GM23248 (cell line): Measurements from ENCODE around the gene ARG1. TPM values are rescaled to one million over a fixed set of nuclear protein-coding genes. Genes with fewer than 3 reads are reported as not detected.

ENCODE experiments used
- DNase-seq: peaks from one replicate; pipeline ENCODE4 v3.0.0-alpha.2; 2015
- H2AFZ ChIP-seq: fragments of 200-600 bp; sonication (generic); 2 replicates; pipeline ENCODE4 v1.6.1; 2016; ENCODE audit warnings: antibody characterized with exemption
- H3F3A ChIP-seq: fragments of 200-600 bp; sonication (generic); 2 replicates; pipeline ENCODE4 v1.6.1; 2016; ENCODE audit warnings: mild to moderate bottlenecking, antibody characterized with exemption, mixed run types; ENCODE audit not compliant: insufficient read depth
- H3K27ac ChIP-seq: fragments of 200-600 bp; sonication (generic); 2 replicates; pipeline ENCODE4 v1.5.1; 2016; ENCODE audit warnings: mild to moderate bottlenecking
- H3K27me3 ChIP-seq: fragments of 200-600 bp; sonication (generic); replicated peaks from 2 replicates; pipeline ENCODE4 v1.6.1; 2016; ENCODE audit warnings: mild to moderate bottlenecking; ENCODE audit not compliant: insufficient read depth
- H3K36me3 ChIP-seq: fragments of 200-600 bp; sonication (generic); 2 replicates; pipeline ENCODE4 v1.6.1; 2016; ENCODE audit warnings: low read depth, mild to moderate bottlenecking
- H3K4me1 ChIP-seq: fragments of 200-600 bp; sonication (generic); 2 replicates; pipeline ENCODE4 v1.6.1; 2016; ENCODE audit warnings: mild to moderate bottlenecking; ENCODE audit not compliant: insufficient read depth
- H3K4me2 ChIP-seq: fragments of 200-600 bp; sonication (generic); one replicate; pipeline ENCODE4 v1.6.1; 2016; ENCODE audit warnings: mild to moderate bottlenecking; ENCODE audit not compliant: unreplicated experiment
- H3K4me3 ChIP-seq: fragments of 200-600 bp; sonication (generic); 2 replicates; pipeline ENCODE4 v1.5.1; 2016; ENCODE audit warnings: mild to moderate bottlenecking
- H3K79me2 ChIP-seq: fragments of 200-600 bp; sonication (generic); 2 replicates; pipeline ENCODE4 v1.6.1; 2016; ENCODE audit warnings: mild to moderate bottlenecking; ENCODE audit not compliant: insufficient read depth
- H3K9ac ChIP-seq: fragments of 200-600 bp; sonication (generic); 2 replicates; pipeline ENCODE4 v1.6.1; 2016; ENCODE audit warnings: mild to moderate bottlenecking
- H3K9me2 ChIP-seq: fragments of 200-600 bp; sonication (generic); 2 replicates; pipeline ENCODE4 v1.6.1; 2016; ENCODE audit warnings: mixed run types, mild to moderate bottlenecking, moderate library complexity; ENCODE audit not compliant: insufficient read depth
- H3K9me3 ChIP-seq: fragments of 200-600 bp; sonication (generic); one replicate; pipeline ENCODE4 v1.6.1; 2017; ENCODE audit warnings: low read depth
- H4K20me1 ChIP-seq: fragments of 200-600 bp; sonication (generic); 2 replicates; pipeline ENCODE4 v1.6.0; 2016; ENCODE audit not compliant: insufficient read depth
- EZH2 ChIP-seq: fragments of 200-600 bp; sonication (generic); IDR thresholded peaks from 2 replicates; pipeline ENCODE4 v1.6.1; 2018; ENCODE audit warnings: antibody characterized with exemption, mild to moderate bottlenecking; ENCODE audit not compliant: insufficient read depth, poor library complexity, severe bottlenecking
- EZH2phosphoT487 ChIP-seq: fragments of 200-600 bp; sonication (generic); IDR thresholded peaks from 2 replicates; pipeline ENCODE4 v1.6.1; 2018; ENCODE audit warnings: antibody characterized with exemption, moderate library complexity, mild to moderate bottlenecking, low read depth; ENCODE audit not compliant: insufficient read depth
- WGBS, 2 experiments: methylation state at CpG; one replicate each; pipeline ENCODE4 v1.1.6; 2015 to 2017; ENCODE audit warnings: low lambda C conversion rate in 2 of 2, low coverage in 1 of 2; ENCODE audit errors: missing lambda C conversion rate in 2 of 2; 5-methylcytosine and 5-hydroxymethylcytosine counted together
- in situ Hi-C: fragments of 300-500 bp; cut with MboI; formaldehyde crosslinking; loops from 2 replicates; pipeline ENCODE4 v1.15.0; 2020
- polyA plus RNA-seq: library from polyadenylated mRNA; unstranded; fragments of >200 nt; fragmentation: Nextera tagmentation; extraction: Ambion mirVana; gene quantifications from 2 replicates; pipeline ENCODE4 v1.2.1, GENCODE V29; 2016
- total RNA-seq: library from RNA; depleted of rRNA; stranded (reverse); fragments of >200 nt; shearing (Covaris generic); gene quantifications from 2 replicates; pipeline ENCODE4 v1.2.3, GENCODE V29; 2014

Gene ARG1
- total and polyA plus RNA-seq, 2 experiments from 2014 or later: not detected

- DNase-seq: no peak
- Histone ChIP-seq H3K4me2 (no peak overlapping the region), H3K9me3 (no peaks in the 10 kb centered on the region), H3K36me3 (no peaks in the 10 kb centered on the region), H3K79me2 (no peaks in the 10 kb centered on the region), H2AFZ (peak overlapping the region; percentile 47; the same call in 1 of the 2 replicates), H4K20me1 (no peaks in the 10 kb centered on the region), H3K27me3 (no peaks in the 10 kb centered on the region; the same call in 1 of the 2 replicates), H3F3A (no peaks in the 10 kb centered on the region), H3K9ac (no peak overlapping the region), H3K9me2 (no peaks in the 10 kb centered on the region), H3K4me3 (no peak overlapping the region), H3K27ac (no peak overlapping the region), H3K4me1 (no peaks in the 10 kb centered on the region)
- 2 to 6% methylated on average over 4 of the region's 4 CpGs for WGBS, 2 experiments
- TF ChIP-seq EZH2 (no peak), EZH2phosphoT487 (no peak)
- in situ Hi-C loops: no loop called here
These were observed 14.1 kb upstream of the ARG1 start for GRCh38 chr6:131558922-131559321.

- Histone ChIP-seq H3K27ac (no peak overlapping the region), H3K27me3 (no peaks in the 10 kb centered on the region), H4K20me1 (no peaks in the 10 kb centered on the region), H3K4me1 (no peaks in the 10 kb centered on the region), H3K4me3 (no peak overlapping the region), H3K79me2 (no peaks in the 10 kb centered on the region), H2AFZ (no peak overlapping the region), H3F3A (no peaks in the 10 kb centered on the region), H3K4me2 (no peak overlapping the region), H3K9me3 (no peaks in the 10 kb centered on the region), H3K9ac (no peak overlapping the region), H3K9me2 (no peaks in the 10 kb centered on the region), H3K36me3 (no peaks in the 10 kb centered on the region)
- 61 to 68% methylated on average over 4 of the region's 4 CpGs for WGBS, 2 experiments
- in situ Hi-C loops: no loop called here
- no peak for DNase-seq
- no peak for TF ChIP-seq EZH2
- TF ChIP-seq EZH2phosphoT487: no peak
These were observed 10.9 kb upstream of the ARG1 start for GRCh38 chr6:131561925-131562707.

DNA sequence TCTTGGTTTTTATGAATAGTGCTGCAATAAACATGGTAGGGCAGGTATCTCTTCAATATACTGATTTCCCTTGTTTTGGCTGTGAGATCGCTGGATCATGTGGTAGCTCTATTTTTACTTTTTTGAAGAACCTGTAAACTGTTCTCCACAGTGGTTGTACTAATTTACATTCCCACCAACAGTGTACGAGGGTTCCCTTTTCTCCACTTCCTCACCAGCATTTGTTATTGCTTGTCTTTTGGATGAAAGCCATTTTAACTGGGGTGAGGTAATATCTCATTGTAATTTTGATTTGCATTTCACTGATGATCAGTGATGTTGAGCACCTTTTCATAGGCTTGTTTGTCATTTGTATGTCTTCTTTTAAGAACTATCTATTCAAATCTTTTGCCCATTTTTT, 8.0 kb upstream of the ARG1 start:
- Histone ChIP-seq H2AFZ (no peak overlapping the region), H3K9me2 (no peaks in the 10 kb centered on the region), H3K36me3 (no peaks in the 10 kb centered on the region), H3K9ac (no peak overlapping the region), H4K20me1 (no peaks in the 10 kb centered on the region), H3K27me3 (no peaks in the 10 kb centered on the region), H3K4me1 (no peaks in the 10 kb centered on the region), H3K27ac (no peak overlapping the region), H3F3A (no peaks in the 10 kb centered on the region), H3K4me3 (no peak overlapping the region), H3K4me2 (no peak overlapping the region), H3K79me2 (no peaks in the 10 kb centered on the region), H3K9me3 (no peaks in the 10 kb centered on the region)
- 53 to 73% methylated on average over 2 of the region's 2 CpGs for WGBS, 2 experiments
- TF ChIP-seq EZH2: no peak
- no peak for TF ChIP-seq EZH2phosphoT487
- no peak for DNase-seq
- in situ Hi-C loops: no loop called here

DNA sequence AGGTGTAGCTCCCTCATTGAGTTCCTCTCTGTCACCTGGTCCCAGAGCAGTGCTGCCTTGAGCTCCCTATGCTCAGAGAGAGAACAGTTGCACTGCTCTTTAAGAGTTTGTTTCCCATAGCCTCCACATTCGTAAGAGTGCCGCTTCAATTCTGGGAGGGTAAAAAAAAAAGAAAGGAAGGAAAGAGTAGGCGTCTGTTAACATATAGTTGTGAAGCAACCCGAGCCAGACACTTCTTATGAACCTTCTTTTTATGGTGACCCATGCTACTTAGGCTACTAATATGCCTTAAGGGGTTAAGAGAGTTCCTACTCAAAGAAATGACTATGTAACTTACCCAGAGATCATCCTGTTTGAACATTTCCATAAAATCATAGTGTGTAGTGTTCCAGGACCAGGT, 4.3 kb upstream of the ARG1 start:
- no peak overlapping the region for H3K4me2 ChIP-seq
- H3K36me3 ChIP-seq: no peaks in the 10 kb centered on the region; the same call in 1 of the 2 replicates
- H3K27ac ChIP-seq: no peak overlapping the region
- TF ChIP-seq EZH2: no peak
- H3K4me1 ChIP-seq: no peaks in the 10 kb centered on the region
- WGBS, 2 experiments: 91% methylated on average over 4 of the region's 4 CpGs
- no peaks in the 10 kb centered on the region for H4K20me1 ChIP-seq
- no peak overlapping the region for H3K4me3 ChIP-seq
- no peaks in the 10 kb centered on the region for H3K27me3 ChIP-seq
- no peak overlapping the region for H2AFZ ChIP-seq
- H3F3A ChIP-seq: no peaks in the 10 kb centered on the region
- DNase-seq: no peak
- H3K9ac ChIP-seq: no peak overlapping the region
- no peaks in the 10 kb centered on the region for H3K9me2 ChIP-seq
- in situ Hi-C loops: no loop called here
- H3K79me2 ChIP-seq: no peaks in the 10 kb centered on the region
- H3K9me3 ChIP-seq: no peaks in the 10 kb centered on the region
